ENCODE data around the gene EEFSEC. TPM values are rescaled to one million over a fixed set of nuclear protein-coding genes. Genes with fewer than 3 reads are reported as not detected.

EEFSEC gene
- total and polyA plus RNA-seq, 8 donors, result 11.5 to 23.0 (median 19.9) TPM

- ATAC-seq, result no peak
- no peak for TF ChIP-seq CTCF (IDR thresholded peaks at IDR 0.05)
Measured at GRCh38 chr3:128427175-128427857, 274.0 kb downstream of the EEFSEC start.

GRCh38 chr3:128427872-128428822, 274.9 kb downstream of the EEFSEC start:
- intact Hi-C loops (cut with DNase I), result loop anchor here in 1 of 2 donors (5.0 kb wide), 1 partner anchor 69 kb away; no protein-coding TSS in a partner anchor
- Histone ChIP-seq H3K27ac (no peak overlapping the region), H3K27me3 (peaks cover 18 to 67% of the 10 kb centered on the region in 2 donors), H3K4me3 (no peak overlapping the region), H3K4me1 (peaks cover 5 to 19% of the 10 kb centered on the region in 2 donors), H3K9me3 (no peaks in the 10 kb centered on the region), H3K36me3 (no peaks in the 10 kb centered on the region)
- ATAC-seq, result no peak
- DNase-seq, result peak in 1 of 4 donors; percentile 49
- TF ChIP-seq CTCF (IDR thresholded peaks at IDR 0.05), result no peak

More at GRCh38 chr3:128427175-128427857, 274.0 kb downstream of the EEFSEC start:
- intact Hi-C loops (cut with DNase I), result loop anchor here in 1 of 2 donors (5.0 kb wide), 1 partner anchor 70 kb away; no protein-coding TSS in a partner anchor
- peaks cover 0 to 10% of the 10 kb centered on the region in 2 donors for H3K4me1 ChIP-seq
- peak in 1 of 4 donors; percentile 35 for DNase-seq
- H3K9me3 ChIP-seq, result no peaks in the 10 kb centered on the region
- no peak overlapping the region for H3K4me3 ChIP-seq
- peaks cover 10 to 59% of the 10 kb centered on the region in 2 donors for H3K27me3 ChIP-seq
- no peaks in the 10 kb centered on the region for H3K36me3 ChIP-seq
- H3K27ac ChIP-seq, result no peak overlapping the region

- Histone ChIP-seq H3K36me3 (no peaks in the 10 kb centered on the region), H3K4me1 (peaks cover 5 to 21% of the 10 kb centered on the region in 2 donors), H3K4me3 (no peak overlapping the region), H3K9me3 (no peaks in the 10 kb centered on the region), H3K27me3 (peaks cover 22 to 78% of the 10 kb centered on the region in 2 donors), H3K27ac (no peak overlapping the region)
- DNase-seq (peak in 1 of 4 donors; percentile 67), ATAC-seq (no peak)
- no peak for TF ChIP-seq CTCF (IDR thresholded peaks at IDR 0.05)
- intact Hi-C loops (cut with DNase I), result loop anchor here in 1 of 2 donors (5.0 kb wide), 1 partner anchor 68 kb away; no protein-coding TSS in a partner anchor
Measured at GRCh38 chr3:128429275-128429674, 276.0 kb downstream of the EEFSEC start.

- Histone ChIP-seq H3K4me1 (peaks cover 5 to 21% of the 10 kb centered on the region in 2 donors), H3K27ac (no peak overlapping the region), H3K4me3 (no peak overlapping the region), H3K9me3 (no peaks in the 10 kb centered on the region), H3K27me3 (peaks cover 22 to 83% of the 10 kb centered on the region in 2 donors), H3K36me3 (no peaks in the 10 kb centered on the region)
- intact Hi-C loops (cut with DNase I), result loop anchor here in 1 of 2 donors (5.0 kb wide), 1 partner anchor 68 kb away; no protein-coding TSS in a partner anchor
- DNase-seq (peak in 1 of 4 donors; percentile 63), ATAC-seq (no peak)
- no peak for TF ChIP-seq CTCF (IDR thresholded peaks at IDR 0.05)
Measured at GRCh38 chr3:128429751-128430150, 276.5 kb downstream of the EEFSEC start.
